H9 (cell line): Measurements from ENCODE around the gene MAPK4. TPM values are rescaled to one million over a fixed set of nuclear protein-coding genes. Genes with fewer than 3 reads are reported as not detected.

Source experiments
- DNase-seq: peaks from one replicate; pipeline ENCODE4 v3.0.0-alpha.2; 2017
- H2AFZ ChIP-seq: one replicate; pipeline ENCODE4 v1.6.1; 2013; ENCODE audit warnings: mild to moderate bottlenecking, low read length, control low read depth, moderate library complexity
- H2AK5ac ChIP-seq: 2 replicates; pipeline ENCODE4 v1.6.1; 2013; ENCODE audit warnings: low read length, control low read depth, mixed read lengths; ENCODE audit not compliant: insufficient read length
- H2BK120ac ChIP-seq: one replicate; pipeline ENCODE4 v1.6.1; 2013; ENCODE audit warnings: low read depth, mild to moderate bottlenecking, low read length, control low read depth, inconsistent platforms; ENCODE audit not compliant: poor library complexity, severe bottlenecking
- H2BK12ac ChIP-seq: 2 replicates; pipeline ENCODE4 v1.6.1; 2013; ENCODE audit warnings: low read length, control low read depth, mixed read lengths, low read depth; ENCODE audit not compliant: insufficient read length
- H2BK15ac ChIP-seq: 2 replicates; pipeline ENCODE4 v1.6.1; 2013; ENCODE audit warnings: low read depth, low read length, control low read depth
- H2BK20ac ChIP-seq: one replicate; pipeline ENCODE4 v1.6.1; 2013; ENCODE audit warnings: low read depth, mild to moderate bottlenecking, low read length, control low read depth, inconsistent platforms; ENCODE audit not compliant: poor library complexity, severe bottlenecking
- H2BK5ac ChIP-seq: 2 replicates; pipeline ENCODE4 v1.6.1; 2013; ENCODE audit warnings: low read length, control low read depth, mixed read lengths; ENCODE audit not compliant: insufficient read length
- H3K14ac ChIP-seq: 2 replicates; pipeline ENCODE4 v1.6.1; 2013; ENCODE audit warnings: low read length, control low read depth; ENCODE audit not compliant: insufficient read depth
- H3K18ac ChIP-seq: 2 replicates; pipeline ENCODE4 v1.6.1; 2013; ENCODE audit warnings: low read depth, mild to moderate bottlenecking, mixed read lengths, low read length, control low read depth; ENCODE audit not compliant: insufficient read length
- H3K23ac ChIP-seq: 2 replicates; pipeline ENCODE4 v1.6.1; 2013; ENCODE audit warnings: low read length, control low read depth, mixed read lengths, low read depth; ENCODE audit not compliant: insufficient read length
- H3K23me2 ChIP-seq: 2 replicates; pipeline ENCODE4 v1.6.1; 2013; ENCODE audit warnings: low read depth, mild to moderate bottlenecking, mixed read lengths, low read length, control low read depth; ENCODE audit not compliant: insufficient read length, poor library complexity, severe bottlenecking
- H3K27ac ChIP-seq: 2 replicates; pipeline ENCODE4 v1.5.1; 2013; ENCODE audit warnings: low read length, control low read depth, mixed read lengths, low read depth; ENCODE audit not compliant: insufficient read length
- H3K27me3 ChIP-seq: 2 replicates; pipeline ENCODE4 v1.6.1; 2013; ENCODE audit warnings: low read length, control low read depth, inconsistent platforms; ENCODE audit not compliant: insufficient read depth
- H3K4ac ChIP-seq: 2 replicates; pipeline ENCODE4 v1.6.1; 2013; ENCODE audit warnings: low read depth, mild to moderate bottlenecking, control low read depth, inconsistent platforms, low read length, moderate library complexity
- H3K4me1 ChIP-seq: 2 replicates; pipeline ENCODE4 v1.6.1; 2013; ENCODE audit warnings: low read length, control low read depth, inconsistent platforms; ENCODE audit not compliant: insufficient read depth
- H3K4me2 ChIP-seq: 2 replicates; pipeline ENCODE4 v1.6.1; 2013; ENCODE audit warnings: low read length, control low read depth, mixed read lengths; ENCODE audit not compliant: insufficient read length, insufficient read depth
- H3K56ac ChIP-seq: 2 replicates; pipeline ENCODE4 v1.6.1; 2013; ENCODE audit warnings: low read depth, mild to moderate bottlenecking, mixed read lengths, low read length, control low read depth; ENCODE audit not compliant: insufficient read length
- H3K79me1 ChIP-seq: 2 replicates; pipeline ENCODE4 v1.6.1; 2013; ENCODE audit warnings: low read depth, mild to moderate bottlenecking, moderate library complexity, low read length, control low read depth, inconsistent platforms; ENCODE audit not compliant: insufficient read depth, poor library complexity, severe bottlenecking
- H3K79me2 ChIP-seq: 2 replicates; pipeline ENCODE4 v1.6.1; 2013; ENCODE audit warnings: low read length, control low read depth, inconsistent platforms; ENCODE audit not compliant: insufficient read depth
- H3K9ac ChIP-seq: 2 replicates; pipeline ENCODE4 v1.6.1; 2013; ENCODE audit warnings: low read length, control low read depth, mixed read lengths; ENCODE audit not compliant: insufficient read length; ENCODE audit errors: extremely low read depth
- H3K9me3 ChIP-seq: one replicate; pipeline ENCODE4 v1.6.1; 2013; ENCODE audit warnings: low read depth, low read length, inconsistent platforms; ENCODE audit not compliant: control insufficient read depth
- H3T11ph ChIP-seq: one replicate; pipeline ENCODE4 v1.6.1; 2013; ENCODE audit warnings: mild to moderate bottlenecking, low read length, control low read depth, inconsistent platforms
- H4K20me1 ChIP-seq: one replicate; pipeline ENCODE4 v1.6.1; 2013; ENCODE audit not compliant: control insufficient read depth, insufficient read length, insufficient read depth
- H4K5ac ChIP-seq: 2 replicates; pipeline ENCODE4 v1.6.1; 2013; ENCODE audit warnings: low read depth, mild to moderate bottlenecking, mixed read lengths, low read length, control low read depth; ENCODE audit not compliant: insufficient read length
- H4K8ac ChIP-seq: replicated peaks from 2 replicates; pipeline ENCODE4 v1.6.1; 2013; ENCODE audit warnings: low read length, control low read depth, mixed read lengths, low read depth; ENCODE audit not compliant: insufficient read length
- H4K91ac ChIP-seq: 2 replicates; pipeline ENCODE4 v1.6.1; 2013; ENCODE audit warnings: low read depth, mild to moderate bottlenecking, moderate library complexity, mixed read lengths, low read length, control low read depth; ENCODE audit not compliant: insufficient read length
- H3K27ac Mint-ChIP-seq, 3 experiments: 2 replicates in 2 of 3; 3 replicates in 1 of 3; pipeline ENCODE4 v1.8.0; 2020 to 2021; ENCODE audit warnings: mixed read lengths in 3 of 3, mild to moderate bottlenecking in 1 of 3, moderate library complexity in 1 of 3
- H3K27me3 Mint-ChIP-seq: 2 replicates; pipeline ENCODE4 v1.8.0; 2021; ENCODE audit warnings: low read depth, mild to moderate bottlenecking, moderate library complexity, mixed read lengths
- H3K36me3 Mint-ChIP-seq, 3 experiments: 2 replicates in 2 of 3; 3 replicates in 1 of 3; pipeline ENCODE4 v1.8.0; 2020 to 2021; ENCODE audit warnings: low read depth in 3 of 3, mixed read lengths in 3 of 3; ENCODE audit not compliant: insufficient read depth in 1 of 3
- H3K4me1 Mint-ChIP-seq, 2 experiments: 2 replicates each; pipeline ENCODE4 v1.8.0; 2020; ENCODE audit warnings: mixed read lengths in 2 of 2
- H3K4me3 Mint-ChIP-seq, 2 experiments: 2 replicates in 1 of 2; 3 replicates in 1 of 2; pipeline ENCODE4 v1.8.0; 2020 to 2021; ENCODE audit warnings: mild to moderate bottlenecking in 2 of 2, mixed read lengths in 2 of 2, moderate library complexity in 1 of 2
- H3K9me3 Mint-ChIP-seq, 2 experiments: 2 replicates in 1 of 2; 3 replicates in 1 of 2; pipeline ENCODE4 v1.8.0; 2020; ENCODE audit warnings: mild to moderate bottlenecking in 2 of 2, mixed read lengths in 2 of 2, moderate library complexity in 1 of 2
- total RNA-seq: library from RNA; stranded (reverse); gene quantifications from 2 replicates; pipeline ENCODE4 v1.2.1, GENCODE V29; 2021
- TF ChIP-seq, protein P1 (sequence below): fragments of 200-600 bp; sonication (generic); conservative IDR thresholded peaks from 3 replicates; pipeline ENCODE4 v1.8.0; 2021; ENCODE audit warnings: antibody characterized with exemption, mild to moderate bottlenecking

The MAPK4 gene
- total RNA-seq, 1 experiment from 2014 or later = 1.6 TPM

DNA sequence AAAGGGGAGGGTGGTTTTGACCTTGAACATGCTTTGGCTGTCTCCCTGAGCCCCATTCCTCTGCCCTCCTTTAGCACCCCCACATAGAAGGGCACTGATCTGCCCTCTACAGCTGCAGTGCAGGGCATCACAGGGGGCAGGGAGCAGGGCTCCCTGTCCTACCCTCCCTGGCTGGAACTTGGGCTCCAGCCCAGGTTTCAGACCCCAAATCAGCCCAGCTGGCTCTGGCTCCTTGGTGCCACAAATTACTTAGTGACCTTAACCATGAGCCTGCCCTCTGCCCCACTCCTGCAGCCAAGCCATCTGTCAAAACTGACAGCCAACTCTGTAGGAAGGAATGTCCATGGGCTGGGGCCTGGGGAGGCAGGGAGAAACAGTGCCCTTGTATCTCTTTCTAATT, 105.6 kb downstream of the MAPK4 start:
- peaks cover 11 to 13% of the 10 kb centered on the region in 2 experiments for H3K4me1 Mint-ChIP-seq
- no peaks in the 10 kb centered on the region for H3K27me3 ChIP-seq
- peaks cover 0 to 10% (median 7%) of the 10 kb centered on the region in 3 experiments; a peak in 4 of 7 replicates for H3K36me3 Mint-ChIP-seq
- H3K4me1 ChIP-seq = no peaks in the 10 kb centered on the region
- H4K5ac ChIP-seq = no peak overlapping the region
- H3K4me3 Mint-ChIP-seq = no peak overlapping the region
- peaks cover 8% of the 10 kb centered on the region for H3K9me3 ChIP-seq
- H3K79me2 ChIP-seq = no peaks in the 10 kb centered on the region
- H2BK15ac ChIP-seq = no peak overlapping the region
- no peak for DNase-seq
- no peak overlapping the region for H3K23ac ChIP-seq
- H3K27me3 Mint-ChIP-seq = no peaks in the 10 kb centered on the region; the same call in 1 of the 2 replicates
- H3K56ac ChIP-seq = no peak overlapping the region
- no peak overlapping the region for H2BK120ac ChIP-seq
- no peak overlapping the region for H2AK5ac ChIP-seq
- H3K4ac ChIP-seq = no peak overlapping the region
- TF ChIP-seq, protein P1, sequence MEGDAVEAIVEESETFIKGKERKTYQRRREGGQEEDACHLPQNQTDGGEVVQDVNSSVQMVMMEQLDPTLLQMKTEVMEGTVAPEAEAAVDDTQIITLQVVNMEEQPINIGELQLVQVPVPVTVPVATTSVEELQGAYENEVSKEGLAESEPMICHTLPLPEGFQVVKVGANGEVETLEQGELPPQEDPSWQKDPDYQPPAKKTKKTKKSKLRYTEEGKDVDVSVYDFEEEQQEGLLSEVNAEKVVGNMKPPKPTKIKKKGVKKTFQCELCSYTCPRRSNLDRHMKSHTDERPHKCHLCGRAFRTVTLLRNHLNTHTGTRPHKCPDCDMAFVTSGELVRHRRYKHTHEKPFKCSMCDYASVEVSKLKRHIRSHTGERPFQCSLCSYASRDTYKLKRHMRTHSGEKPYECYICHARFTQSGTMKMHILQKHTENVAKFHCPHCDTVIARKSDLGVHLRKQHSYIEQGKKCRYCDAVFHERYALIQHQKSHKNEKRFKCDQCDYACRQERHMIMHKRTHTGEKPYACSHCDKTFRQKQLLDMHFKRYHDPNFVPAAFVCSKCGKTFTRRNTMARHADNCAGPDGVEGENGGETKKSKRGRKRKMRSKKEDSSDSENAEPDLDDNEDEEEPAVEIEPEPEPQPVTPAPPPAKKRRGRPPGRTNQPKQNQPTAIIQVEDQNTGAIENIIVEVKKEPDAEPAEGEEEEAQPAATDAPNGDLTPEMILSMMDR = no peak
- H2BK5ac ChIP-seq = no peak overlapping the region
- H4K8ac ChIP-seq = no peak overlapping the region
- no peak overlapping the region for H2BK20ac ChIP-seq
- peaks cover 0 to 13% of the 10 kb centered on the region in 2 experiments; a peak in 3 of 5 replicates for H3K9me3 Mint-ChIP-seq
- H3T11ph ChIP-seq = no peak overlapping the region
- H3K27ac Mint-ChIP-seq = no peak overlapping the region
- H2BK12ac ChIP-seq = no peak overlapping the region
- no peak overlapping the region for H3K14ac ChIP-seq
- no peaks in the 10 kb centered on the region for H4K20me1 ChIP-seq
- H3K18ac ChIP-seq = no peak overlapping the region
- H4K91ac ChIP-seq = no peak overlapping the region
- H3K4me2 ChIP-seq = no peak overlapping the region
- no peak overlapping the region for H3K27ac ChIP-seq
- no peak overlapping the region for H2AFZ ChIP-seq
- no peaks in the 10 kb centered on the region for H3K23me2 ChIP-seq
- H3K79me1 ChIP-seq = no peaks in the 10 kb centered on the region
- H3K9ac ChIP-seq = no peak overlapping the region
